Measurements from ENCODE around the gene NT5E.

DNA sequence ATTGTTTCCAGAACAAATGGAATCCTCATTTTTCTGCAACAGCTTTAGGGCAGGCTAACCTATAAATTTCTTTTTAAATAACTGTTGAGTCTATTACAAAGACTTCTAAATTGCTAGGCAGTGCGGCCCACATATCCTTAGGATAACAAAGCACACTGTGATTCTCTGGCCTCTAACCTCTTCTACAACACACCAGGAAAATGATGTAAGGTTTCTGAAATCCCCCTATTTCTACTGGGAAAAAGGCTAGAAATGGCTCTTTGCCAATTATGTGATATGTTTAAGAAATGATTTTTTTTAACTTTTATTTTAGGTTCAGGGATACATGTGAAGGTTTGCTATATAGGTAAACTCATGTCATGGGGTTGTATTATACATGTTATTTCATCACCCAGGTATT is 17.3 kb upstream of the NT5E start:
- TF ChIP-seq EP300 (IDR thresholded peaks at IDR 0.05; ENCODE audit: borderline replicate concordance in 1 of 2, low read depth in 1 of 2, low read length in 1 of 2) = no peak
- TF ChIP-seq, protein P1, sequence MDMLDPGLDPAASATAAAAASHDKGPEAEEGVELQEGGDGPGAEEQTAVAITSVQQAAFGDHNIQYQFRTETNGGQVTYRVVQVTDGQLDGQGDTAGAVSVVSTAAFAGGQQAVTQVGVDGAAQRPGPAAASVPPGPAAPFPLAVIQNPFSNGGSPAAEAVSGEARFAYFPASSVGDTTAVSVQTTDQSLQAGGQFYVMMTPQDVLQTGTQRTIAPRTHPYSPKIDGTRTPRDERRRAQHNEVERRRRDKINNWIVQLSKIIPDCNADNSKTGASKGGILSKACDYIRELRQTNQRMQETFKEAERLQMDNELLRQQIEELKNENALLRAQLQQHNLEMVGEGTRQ (IDR thresholded peaks at IDR 0.05; ENCODE audit: borderline replicate concordance, low read depth, low read length) = no peak
- TF ChIP-seq, protein P2, sequence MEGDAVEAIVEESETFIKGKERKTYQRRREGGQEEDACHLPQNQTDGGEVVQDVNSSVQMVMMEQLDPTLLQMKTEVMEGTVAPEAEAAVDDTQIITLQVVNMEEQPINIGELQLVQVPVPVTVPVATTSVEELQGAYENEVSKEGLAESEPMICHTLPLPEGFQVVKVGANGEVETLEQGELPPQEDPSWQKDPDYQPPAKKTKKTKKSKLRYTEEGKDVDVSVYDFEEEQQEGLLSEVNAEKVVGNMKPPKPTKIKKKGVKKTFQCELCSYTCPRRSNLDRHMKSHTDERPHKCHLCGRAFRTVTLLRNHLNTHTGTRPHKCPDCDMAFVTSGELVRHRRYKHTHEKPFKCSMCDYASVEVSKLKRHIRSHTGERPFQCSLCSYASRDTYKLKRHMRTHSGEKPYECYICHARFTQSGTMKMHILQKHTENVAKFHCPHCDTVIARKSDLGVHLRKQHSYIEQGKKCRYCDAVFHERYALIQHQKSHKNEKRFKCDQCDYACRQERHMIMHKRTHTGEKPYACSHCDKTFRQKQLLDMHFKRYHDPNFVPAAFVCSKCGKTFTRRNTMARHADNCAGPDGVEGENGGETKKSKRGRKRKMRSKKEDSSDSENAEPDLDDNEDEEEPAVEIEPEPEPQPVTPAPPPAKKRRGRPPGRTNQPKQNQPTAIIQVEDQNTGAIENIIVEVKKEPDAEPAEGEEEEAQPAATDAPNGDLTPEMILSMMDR (IDR thresholded peaks at IDR 0.05) = no peak
- TF ChIP-seq RAD21 (IDR thresholded peaks at IDR 0.05; ENCODE audit: low read length) = no peak
- no peak for TF ChIP-seq POLR2AphosphoS5 (IDR thresholded peaks at IDR 0.05; ENCODE audit: low read depth, low read length)
- TF ChIP-seq GABPA (IDR thresholded peaks at IDR 0.05; ENCODE audit: low read depth) = no peak
- TF ChIP-seq RFX5 (IDR thresholded peaks at IDR 0.05; ENCODE audit: low read length) = no peak
- no peak for TF ChIP-seq FOSL2 (IDR thresholded peaks at IDR 0.05; ENCODE audit: borderline replicate concordance, low read depth)
- TF ChIP-seq TEAD4 (IDR thresholded peaks at IDR 0.05; ENCODE audit: borderline replicate concordance, insufficient read depth) = no peak
- TF ChIP-seq, protein P3, sequence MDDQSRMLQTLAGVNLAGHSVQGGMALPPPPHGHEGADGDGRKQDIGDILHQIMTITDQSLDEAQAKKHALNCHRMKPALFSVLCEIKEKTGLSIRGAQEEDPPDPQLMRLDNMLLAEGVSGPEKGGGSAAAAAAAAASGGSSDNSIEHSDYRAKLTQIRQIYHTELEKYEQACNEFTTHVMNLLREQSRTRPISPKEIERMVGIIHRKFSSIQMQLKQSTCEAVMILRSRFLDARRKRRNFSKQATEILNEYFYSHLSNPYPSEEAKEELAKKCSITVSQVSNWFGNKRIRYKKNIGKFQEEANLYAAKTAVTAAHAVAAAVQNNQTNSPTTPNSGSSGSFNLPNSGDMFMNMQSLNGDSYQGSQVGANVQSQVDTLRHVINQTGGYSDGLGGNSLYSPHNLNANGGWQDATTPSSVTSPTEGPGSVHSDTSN (IDR thresholded peaks at IDR 0.05) = no peak
- no peak for TF ChIP-seq GATA2 (CRISPR knock-in tag; IDR thresholded peaks at IDR 0.05)
- TF ChIP-seq SMC3 (IDR thresholded peaks at IDR 0.05; ENCODE audit: low read depth, low read length) = no peak
- no peak for TF ChIP-seq MXI1 (IDR thresholded peaks at IDR 0.05; ENCODE audit: low read depth, low read length)
- TF ChIP-seq JUND (IDR thresholded peaks at IDR 0.05) = no peak
